LHCN-M2 (cell line): ENCODE results near the gene APOBEC3G. TPM values are rescaled to one million over a fixed set of nuclear protein-coding genes. Genes with fewer than 3 reads are reported as not detected.

ENCODE experiments used
- DNase-seq: peaks from one replicate; pipeline ENCODE4 v3.0.0-alpha.2; 2012; ENCODE audit warnings: low read depth
- total RNA-seq: library from RNA; depleted of rRNA; stranded (reverse); fragments of >200 nt; gene quantifications from 2 replicates; pipeline ENCODE4 v1.2.3, GENCODE V29; 2014; rRNA removed

APOBEC3G gene
- total RNA-seq, 1 experiment from 2014 or later: 6.1 TPM

- no peak for DNase-seq
These were observed 45.8 kb downstream of the APOBEC3G start for GRCh38 chr22:39122772-39123470.

- DNase-seq: no peak
These were observed 46.9 kb downstream of the APOBEC3G start for GRCh38 chr22:39123751-39124581.

- DNase-seq: no peak
These were observed 48.5 kb downstream of the APOBEC3G start for GRCh38 chr22:39125622-39126021.

GRCh38 chr22:39128508-39128907 lies 51.4 kb downstream of the APOBEC3G start:
- no peak for DNase-seq

GRCh38 chr22:39129081-39129480 lies 52.0 kb downstream of the APOBEC3G start:
- no peak for DNase-seq

- no peak for DNase-seq
These were observed 52.7 kb downstream of the APOBEC3G start for GRCh38 chr22:39129746-39130145.

- DNase-seq: no peak
These were observed 53.2 kb downstream of the APOBEC3G start for GRCh38 chr22:39130152-39130704.

GRCh38 chr22:39130892-39131855 lies 54.1 kb downstream of the APOBEC3G start:
- DNase-seq: peak; percentile 6

- no peak for DNase-seq
These were observed 55.2 kb downstream of the APOBEC3G start for GRCh38 chr22:39132281-39132680.

- DNase-seq: no peak
These were observed 55.9 kb downstream of the APOBEC3G start for GRCh38 chr22:39132871-39133524.

GRCh38 chr22:39133871-39134270 lies 56.8 kb downstream of the APOBEC3G start:
- no peak for DNase-seq

GRCh38 chr22:39134366-39135091 lies 57.5 kb downstream of the APOBEC3G start:
- no peak for DNase-seq

GRCh38 chr22:39135092-39135896 lies 58.2 kb downstream of the APOBEC3G start:
- peak; percentile 5 for DNase-seq

- no peak for DNase-seq
These were observed 59.2 kb downstream of the APOBEC3G start for GRCh38 chr22:39136317-39136716.

Other genes with a start within 250 kb of the APOBEC3G start
- 0.06 and 0.23 TPM in 2 replicates for gene NPTXR, start 233.2 kb upstream of the APOBEC3G start, total RNA-seq
- gene CBX6, start 205.1 kb upstream of the APOBEC3G start, total RNA-seq: 29.0 TPM in 2 replicates
- gene APOBEC3A, start 119.7 kb upstream of the APOBEC3G start, total RNA-seq: not detected in 2 replicates
- 23.3 and 30.7 TPM in 2 replicates for gene APOBEC3B, start 94.9 kb upstream of the APOBEC3G start, total RNA-seq
- gene APOBEC3C, start 63.0 kb upstream of the APOBEC3G start, total RNA-seq: 13.5 and 14.0 TPM in 2 replicates
- 0.11 TPM in 1 of 2 replicates, not detected in the other for gene APOBEC3D, start 56.1 kb upstream of the APOBEC3G start, total RNA-seq
- gene APOBEC3F, start 36.4 kb upstream of the APOBEC3G start, total RNA-seq: 0.38 and 3.8 TPM in 2 replicates
- gene APOBEC3H, start 20.0 kb downstream of the APOBEC3G start, total RNA-seq: 0.26 and 0.63 TPM in 2 replicates
- 1.3 and 3.3 TPM in 2 replicates for gene CBX7, start 75.4 kb downstream of the APOBEC3G start, total RNA-seq
- gene PDGFB, start 167.7 kb downstream of the APOBEC3G start, total RNA-seq: 1.2 and 4.1 TPM in 2 replicates
- 1,098 and 1,908 TPM in 2 replicates for gene RPL3, start 242.3 kb downstream of the APOBEC3G start, total RNA-seq